Bronchial epithelial cell (primary cell): Measurements from ENCODE around the gene CSNK2B. TPM values are rescaled to one million over a fixed set of nuclear protein-coding genes. Genes with fewer than 3 reads are reported as not detected.

Source experiments
- DNase-seq: peaks from one replicate; pipeline ENCODE4 v3.0.0-alpha.2; 2010; ENCODE audit warnings: low read depth
- FAIRE-seq: peaks from 2 replicates; lab custom pipeline; 2011; peaks lifted over from hg19 to GRCh38; lab: Jason Lieb, UNC
- H3K27me3 ChIP-seq: 2 replicates; pipeline ENCODE4 v1.5.1; 2011; ENCODE audit warnings: low read length; ENCODE audit not compliant: control insufficient read depth, insufficient read depth
- H3K36me3 ChIP-seq: 2 replicates; pipeline ENCODE4 v1.5.1; 2011; ENCODE audit warnings: low read length; ENCODE audit not compliant: control insufficient read depth, insufficient read depth
- H3K4me3 ChIP-seq: 2 replicates; pipeline ENCODE4 v1.5.1; 2011; ENCODE audit warnings: mild to moderate bottlenecking, low read depth, low read length, control low read depth
- total RNA-seq: library from RNA; depleted of rRNA; stranded (reverse); fragments of >200 nt; gene quantifications from 2 replicates; pipeline ENCODE4 v1.2.1, GENCODE V29; 2014
- TF ChIP-seq, protein P1 (sequence below): IDR thresholded peaks from 2 replicates; pipeline ENCODE4 v1.5.1; 2011; ENCODE audit warnings: mild to moderate bottlenecking, moderate library complexity, low read length, control low read depth, inconsistent platforms; ENCODE audit not compliant: insufficient read depth, severe bottlenecking

CSNK2B gene
- total RNA-seq, 1 donor from 2014 or later, result 61.1 TPM

DNA sequence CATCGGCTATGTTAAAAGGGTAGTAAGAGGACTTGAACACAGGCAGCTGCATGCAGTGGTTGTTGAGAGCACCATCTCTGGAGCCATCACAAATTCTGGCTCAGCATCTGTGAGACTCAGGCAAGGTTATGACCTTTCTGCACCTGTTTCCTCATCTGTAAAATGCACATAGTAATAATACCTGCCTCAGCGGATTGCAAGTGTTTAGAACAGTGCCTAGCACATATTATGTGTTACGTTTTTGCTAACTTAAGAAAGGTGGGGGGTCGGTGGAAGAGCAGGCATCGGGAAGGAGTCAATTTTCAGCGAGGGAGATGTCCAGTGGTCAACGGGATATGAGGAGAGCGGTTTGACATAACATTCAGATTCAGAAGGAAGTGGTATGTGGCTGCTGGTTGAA lies 12.1 kb downstream of the CSNK2B start:
- FAIRE-seq, result no peak

DNA sequence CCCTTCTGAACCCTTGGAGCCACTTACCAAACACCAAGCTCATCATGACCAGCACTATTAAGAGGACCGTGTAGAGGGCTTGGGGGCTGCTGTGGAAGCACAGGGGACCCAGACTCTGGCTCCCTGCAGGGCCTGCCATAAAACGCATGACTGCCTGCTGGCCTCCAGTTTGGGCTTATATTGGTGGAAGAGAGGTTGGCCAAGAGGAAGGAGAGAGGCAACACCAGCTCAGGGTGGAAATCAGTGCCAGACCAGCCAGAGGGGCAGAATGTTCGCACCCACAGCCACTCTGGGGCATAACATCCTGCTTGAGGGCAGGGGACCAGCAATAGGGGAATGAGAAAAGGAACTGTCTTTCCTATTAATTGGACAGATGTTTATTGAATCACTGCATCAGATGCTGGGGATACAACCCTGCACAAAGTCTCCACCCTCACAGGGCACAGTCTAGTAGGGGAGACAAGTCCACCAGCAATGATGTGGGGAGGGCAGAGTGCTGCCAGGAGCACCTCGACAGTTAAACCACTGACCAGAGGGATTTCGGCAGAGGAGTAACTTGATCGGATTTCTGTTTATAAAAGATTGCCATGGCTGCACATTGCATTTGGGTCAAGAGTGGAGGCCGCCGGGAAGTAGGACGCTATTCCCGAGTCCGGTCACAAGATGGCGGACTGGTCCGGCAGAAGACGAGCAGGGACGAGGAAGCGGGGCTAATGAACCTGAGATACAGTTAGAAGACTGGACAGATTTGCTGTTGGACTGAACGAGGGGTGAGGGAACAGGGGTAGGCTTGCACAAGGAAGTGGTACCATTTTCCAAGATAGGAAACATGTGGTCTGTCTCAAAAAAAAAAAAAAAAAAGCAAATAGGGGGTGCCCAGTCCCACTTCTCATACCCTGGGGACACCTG lies 14.6 kb downstream of the CSNK2B start, which contains the start of gene LY6G5C:
Gene LY6G5C, minus strand, starts transcription at position 842 of the 909 bp plus-strand sequence. Its CDS starts 694 bp downstream, at position 148.
- TF ChIP-seq, protein P1, sequence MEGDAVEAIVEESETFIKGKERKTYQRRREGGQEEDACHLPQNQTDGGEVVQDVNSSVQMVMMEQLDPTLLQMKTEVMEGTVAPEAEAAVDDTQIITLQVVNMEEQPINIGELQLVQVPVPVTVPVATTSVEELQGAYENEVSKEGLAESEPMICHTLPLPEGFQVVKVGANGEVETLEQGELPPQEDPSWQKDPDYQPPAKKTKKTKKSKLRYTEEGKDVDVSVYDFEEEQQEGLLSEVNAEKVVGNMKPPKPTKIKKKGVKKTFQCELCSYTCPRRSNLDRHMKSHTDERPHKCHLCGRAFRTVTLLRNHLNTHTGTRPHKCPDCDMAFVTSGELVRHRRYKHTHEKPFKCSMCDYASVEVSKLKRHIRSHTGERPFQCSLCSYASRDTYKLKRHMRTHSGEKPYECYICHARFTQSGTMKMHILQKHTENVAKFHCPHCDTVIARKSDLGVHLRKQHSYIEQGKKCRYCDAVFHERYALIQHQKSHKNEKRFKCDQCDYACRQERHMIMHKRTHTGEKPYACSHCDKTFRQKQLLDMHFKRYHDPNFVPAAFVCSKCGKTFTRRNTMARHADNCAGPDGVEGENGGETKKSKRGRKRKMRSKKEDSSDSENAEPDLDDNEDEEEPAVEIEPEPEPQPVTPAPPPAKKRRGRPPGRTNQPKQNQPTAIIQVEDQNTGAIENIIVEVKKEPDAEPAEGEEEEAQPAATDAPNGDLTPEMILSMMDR, result peak; percentile 80
- FAIRE-seq, result no peak
- H3K4me3 ChIP-seq, result peak within 1 kb of the TSS; percentile 35
- DNase-seq, result peak; percentile 72
- no peaks in the 10 kb centered on the region for H3K27me3 ChIP-seq
- no peaks in the 10 kb centered on the region for H3K36me3 ChIP-seq

More for the DNA sequence above, 12.1 kb downstream of the CSNK2B start:
- TF ChIP-seq, protein P1, result no peak
- Histone ChIP-seq H3K27me3 (no peaks in the 10 kb centered on the region), H3K4me3 (no peak overlapping the region), H3K36me3 (no peaks in the 10 kb centered on the region)
- DNase-seq, result no peak

DNA sequence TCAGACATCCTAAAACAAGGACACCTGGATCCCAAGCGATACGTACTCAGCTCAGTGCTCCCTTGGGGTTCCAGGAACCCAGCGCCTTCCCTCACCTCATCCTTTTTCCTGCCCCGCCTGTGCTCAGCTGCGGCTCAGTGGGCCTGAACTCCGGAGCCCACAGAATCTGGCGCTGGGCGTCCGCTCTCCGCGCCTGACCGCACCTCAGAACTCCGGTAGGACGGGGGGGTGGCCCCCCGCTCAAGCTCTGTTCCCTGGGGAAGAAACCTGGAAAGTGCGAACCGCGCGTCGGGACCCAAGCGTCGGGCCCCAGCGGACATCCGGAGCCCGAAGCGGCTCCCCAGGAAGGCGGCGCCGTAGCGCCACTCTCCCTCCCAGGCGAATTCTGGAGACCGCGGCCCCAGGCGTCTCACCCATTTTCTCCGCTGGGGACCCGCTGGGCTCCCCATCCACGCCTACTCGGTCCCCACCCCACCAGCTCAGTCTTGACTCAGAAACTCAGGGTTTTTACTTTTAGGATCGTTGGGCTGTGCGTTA lies 15.3 kb downstream of the CSNK2B start:
- Histone ChIP-seq H3K27me3 (no peaks in the 10 kb centered on the region), H3K36me3 (no peaks in the 10 kb centered on the region), H3K4me3 (peak overlapping the region; percentile 35)
- FAIRE-seq (no peak), DNase-seq (peak; percentile 17)
- TF ChIP-seq, protein P1, result peak; percentile 31

DNA sequence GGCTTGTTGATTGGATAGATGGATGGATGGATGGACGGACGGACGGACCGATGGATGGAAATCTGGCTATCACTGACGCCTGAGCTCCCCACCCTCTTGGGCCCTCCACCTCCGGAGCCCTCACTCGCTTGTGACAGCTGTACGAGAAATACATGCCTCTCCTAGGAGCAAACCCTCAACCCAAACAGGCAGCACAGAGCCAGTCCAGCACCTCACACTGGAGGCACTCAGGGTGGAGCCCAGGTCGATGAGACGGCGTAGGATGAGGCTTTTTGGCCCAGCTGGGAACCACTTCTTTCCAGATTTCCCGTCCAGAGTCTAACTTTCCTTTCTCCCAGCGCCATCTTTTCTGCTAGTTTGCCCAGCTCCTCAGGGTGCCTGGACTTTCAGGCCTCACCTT lies 17.7 kb downstream of the CSNK2B start:
- DNase-seq (no peak), FAIRE-seq (no peak)
- Histone ChIP-seq H3K27me3 (no peaks in the 10 kb centered on the region), H3K4me3 (no peak overlapping the region), H3K36me3 (peaks cover 11% of the 10 kb centered on the region)
- TF ChIP-seq, protein P1, result no peak

DNA sequence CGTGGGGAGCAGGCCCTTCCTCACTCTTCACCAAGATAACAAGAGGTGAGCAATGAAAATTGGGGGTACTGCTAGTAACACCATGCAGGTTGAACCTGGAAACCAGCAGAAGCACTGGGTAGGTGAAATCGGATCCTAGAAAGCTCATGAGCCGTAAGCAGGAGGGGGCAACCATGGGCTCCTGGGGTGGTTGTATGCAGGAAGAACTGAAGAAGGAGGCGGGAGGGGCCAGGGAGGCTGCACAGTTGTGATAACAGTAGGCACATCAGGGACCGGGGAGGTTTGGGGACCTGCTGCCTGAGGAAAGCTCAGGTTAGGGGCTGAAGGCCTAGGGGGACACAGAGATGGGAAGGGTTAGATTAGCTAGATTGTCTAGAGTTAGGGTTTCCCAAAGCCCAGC lies 20.6 kb downstream of the CSNK2B start:
- no peak for DNase-seq
- FAIRE-seq, result no peak
- Histone ChIP-seq H3K4me3 (no peak overlapping the region), H3K36me3 (peaks cover 24% of the 10 kb centered on the region), H3K27me3 (no peaks in the 10 kb centered on the region)
- TF ChIP-seq, protein P1, result no peak
